Measurements from ENCODE around the gene PLEKHM3. TPM values are rescaled to one million over a fixed set of nuclear protein-coding genes. Genes with fewer than 3 reads are reported as not detected.

Gene PLEKHM3
- total RNA-seq, 1 experiment from 2014 or later, result 6.5 TPM

GRCh38 chr2:207775473-207775872 is 249.9 kb downstream of the PLEKHM3 start:
- CTCF ChIA-PET, result interaction anchor here (1.0 kb wide), 1 partner anchor 265 kb away, joined by 3 read pairs; no protein-coding TSS in a partner anchor
- no peak for DNase-seq (ENCODE audit: low spot score)
- H3K27me3 ChIP-seq (replicated peaks; ENCODE audit: insufficient read depth, low read depth, low read length, poor library complexity), result no peaks in the 10 kb centered on the region
- peaks cover 3% of the 10 kb centered on the region for H3K4me1 ChIP-seq (ENCODE audit: insufficient read depth, low read length, poor library complexity, severe bottlenecking)
- no peaks in the 10 kb centered on the region for H3K36me3 ChIP-seq (ENCODE audit: insufficient read depth, low read length, poor library complexity, severe bottlenecking)
- no TSS peak for BruUV-seq (replicated peaks)
- no peaks in the 10 kb centered on the region for H3K9me3 ChIP-seq (ENCODE audit: low read depth, low read length, poor library complexity, severe bottlenecking)
- TF ChIP-seq CTCF (conservative IDR thresholded peaks at IDR 0.05; ENCODE audit: low read depth, low read length), result no peak
- TF ChIP-seq EZH2 (IDR thresholded peaks at IDR 0.05; ENCODE audit: borderline replicate concordance, low read depth, low read length, poor library complexity, severe bottlenecking), result no peak
- H3K4me3 ChIP-seq (ENCODE audit: low read depth, low read length, poor library complexity, severe bottlenecking), result no peak overlapping the region
- POLR2A ChIA-PET (ENCODE audit: low non-redundant PET), result no interaction called here
- H3K27ac ChIP-seq (ENCODE audit: low read depth, low read length, poor library complexity, severe bottlenecking), result no peak overlapping the region
- intact Hi-C loops (cut with micrococcal nuclease; ENCODE audit: unreplicated experiment), result no loop called here

- BruUV-seq (replicated peaks), result no TSS peak
- Histone ChIP-seq H3K4me3 (ENCODE audit: low read depth, low read length, poor library complexity, severe bottlenecking) (no peak overlapping the region), H3K9me3 (ENCODE audit: low read depth, low read length, poor library complexity, severe bottlenecking) (no peaks in the 10 kb centered on the region), H3K36me3 (ENCODE audit: insufficient read depth, low read length, poor library complexity, severe bottlenecking) (no peaks in the 10 kb centered on the region), H3K4me1 (ENCODE audit: insufficient read depth, low read length, poor library complexity, severe bottlenecking) (peaks cover 3% of the 10 kb centered on the region), H3K27ac (ENCODE audit: low read depth, low read length, poor library complexity, severe bottlenecking) (no peak overlapping the region), H3K27me3 (replicated peaks; ENCODE audit: insufficient read depth, low read depth, low read length, poor library complexity) (no peaks in the 10 kb centered on the region)
- TF ChIP-seq CTCF (conservative IDR thresholded peaks at IDR 0.05; ENCODE audit: low read depth, low read length) (no peak), EZH2 (IDR thresholded peaks at IDR 0.05; ENCODE audit: borderline replicate concordance, low read depth, low read length, poor library complexity, severe bottlenecking) (no peak)
- intact Hi-C loops (cut with micrococcal nuclease; ENCODE audit: unreplicated experiment), result no loop called here
- no peak for DNase-seq (ENCODE audit: low spot score)
- ChIA-PET CTCF (interaction anchor here (0.6 kb wide), 1 partner anchor 784 kb away, joined by 5 read pairs; no protein-coding TSS in a partner anchor), POLR2A (ENCODE audit: low non-redundant PET) (no interaction called here)
Measured at GRCh38 chr2:207772844-207773205, 252.5 kb downstream of the PLEKHM3 start.

- H3K4me1 ChIP-seq (ENCODE audit: insufficient read depth, low read length, poor library complexity, severe bottlenecking), result peaks cover 3% of the 10 kb centered on the region
- ChIA-PET POLR2A (ENCODE audit: low non-redundant PET) (no interaction called here), CTCF (no interaction called here)
- H3K36me3 ChIP-seq (ENCODE audit: insufficient read depth, low read length, poor library complexity, severe bottlenecking), result no peaks in the 10 kb centered on the region
- H3K4me3 ChIP-seq (ENCODE audit: low read depth, low read length, poor library complexity, severe bottlenecking), result no peak overlapping the region
- H3K27ac ChIP-seq (ENCODE audit: low read depth, low read length, poor library complexity, severe bottlenecking), result no peak overlapping the region
- DNase-seq (ENCODE audit: low spot score), result peak; percentile 45
- no peaks in the 10 kb centered on the region for H3K9me3 ChIP-seq (ENCODE audit: low read depth, low read length, poor library complexity, severe bottlenecking)
- no peaks in the 10 kb centered on the region for H3K27me3 ChIP-seq (replicated peaks; ENCODE audit: insufficient read depth, low read depth, low read length, poor library complexity)
- intact Hi-C loops (cut with micrococcal nuclease; ENCODE audit: unreplicated experiment), result no loop called here
- no TSS peak for BruUV-seq (replicated peaks)
- TF ChIP-seq CTCF (conservative IDR thresholded peaks at IDR 0.05; ENCODE audit: low read depth, low read length) (no peak), EZH2 (IDR thresholded peaks at IDR 0.05; ENCODE audit: borderline replicate concordance, low read depth, low read length, poor library complexity, severe bottlenecking) (no peak)
Measured at GRCh38 chr2:207772081-207772843, 253.1 kb downstream of the PLEKHM3 start.

Measured in A673 (cell line).